ENCODE data around the gene C2CD2. TPM values are rescaled to one million over a fixed set of nuclear protein-coding genes. Genes with fewer than 3 reads are reported as not detected.

Gene C2CD2
- total RNA-seq, 2 experiments from 2014 or later: 8.2 to 8.8 TPM

DNA sequence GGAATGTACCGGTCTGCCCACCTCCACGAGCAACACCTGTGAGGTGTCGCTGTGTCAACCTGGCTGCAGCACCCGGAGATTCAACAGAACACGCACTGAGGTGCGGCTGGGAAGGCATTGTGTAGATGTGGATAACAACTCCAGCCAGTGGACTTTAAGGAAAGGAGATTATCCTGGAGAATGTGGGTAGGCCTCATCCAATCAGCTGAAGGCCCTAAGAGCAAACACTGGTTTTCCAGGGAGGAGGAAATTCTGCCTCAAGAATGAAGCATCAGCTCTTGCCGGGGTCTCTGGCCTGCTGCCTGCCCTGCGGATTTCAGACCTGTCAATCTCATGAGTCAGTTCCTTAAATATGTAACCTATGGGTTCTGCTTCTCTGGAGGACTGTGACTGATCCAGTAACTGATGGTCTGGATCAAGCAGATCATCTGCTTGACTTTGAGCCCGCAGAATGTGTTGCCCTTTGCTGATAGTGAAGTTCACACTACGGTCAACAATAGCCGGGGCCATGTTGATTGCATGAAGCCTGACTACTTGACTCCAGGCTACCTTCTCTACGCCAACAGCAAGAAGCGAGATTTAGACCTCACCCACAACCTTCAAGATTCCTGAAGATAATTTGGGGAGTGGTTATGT lies 58.8 kb downstream of the C2CD2 start:
- Mint-ChIP-seq H3K4me3 (no peak overlapping the region), H3K27me3 (no peaks in the 10 kb centered on the region), H3K27ac (no peak overlapping the region), H3K36me3 (ENCODE audit: low read depth) (no peaks in the 10 kb centered on the region), H3K4me1 (ENCODE audit: low read depth) (peaks cover 22% of the 10 kb centered on the region), H3K9me3 (no peaks in the 10 kb centered on the region)
- intact Hi-C loops (cut with DNase I, micrococcal nuclease): no loop called here
- TF ChIP-seq, protein P1, sequence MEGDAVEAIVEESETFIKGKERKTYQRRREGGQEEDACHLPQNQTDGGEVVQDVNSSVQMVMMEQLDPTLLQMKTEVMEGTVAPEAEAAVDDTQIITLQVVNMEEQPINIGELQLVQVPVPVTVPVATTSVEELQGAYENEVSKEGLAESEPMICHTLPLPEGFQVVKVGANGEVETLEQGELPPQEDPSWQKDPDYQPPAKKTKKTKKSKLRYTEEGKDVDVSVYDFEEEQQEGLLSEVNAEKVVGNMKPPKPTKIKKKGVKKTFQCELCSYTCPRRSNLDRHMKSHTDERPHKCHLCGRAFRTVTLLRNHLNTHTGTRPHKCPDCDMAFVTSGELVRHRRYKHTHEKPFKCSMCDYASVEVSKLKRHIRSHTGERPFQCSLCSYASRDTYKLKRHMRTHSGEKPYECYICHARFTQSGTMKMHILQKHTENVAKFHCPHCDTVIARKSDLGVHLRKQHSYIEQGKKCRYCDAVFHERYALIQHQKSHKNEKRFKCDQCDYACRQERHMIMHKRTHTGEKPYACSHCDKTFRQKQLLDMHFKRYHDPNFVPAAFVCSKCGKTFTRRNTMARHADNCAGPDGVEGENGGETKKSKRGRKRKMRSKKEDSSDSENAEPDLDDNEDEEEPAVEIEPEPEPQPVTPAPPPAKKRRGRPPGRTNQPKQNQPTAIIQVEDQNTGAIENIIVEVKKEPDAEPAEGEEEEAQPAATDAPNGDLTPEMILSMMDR (IDR thresholded peaks at IDR 0.05): no peak
- POLR2A ChIA-PET: interaction anchor here (0.7 to 1.6 kb wide), 4 partner anchors 15 to 632 kb away, joined by 3 to 13 read pairs (median 4); partner anchors contain the start of gene PRDM15
- peaks cover 22% of the 10 kb centered on the region for H3K4me1 ChIP-seq (ENCODE audit: insufficient read depth, low read length)
- no peak for ATAC-seq (ENCODE audit: poor library complexity)
- no peak overlapping the region for H3K4me3 ChIP-seq (ENCODE audit: low read length)
- no peaks in the 10 kb centered on the region for H3K27me3 ChIP-seq (ENCODE audit: control insufficient read depth in 1 of 2, insufficient read depth in 2 of 2, low read length in 2 of 2)
- no peaks in the 10 kb centered on the region for H3K9me3 ChIP-seq (ENCODE audit: control insufficient read depth in 1 of 2, insufficient read depth in 1 of 2, low read length in 2 of 2)
- CTCF ChIA-PET: interaction anchor here (0.6 to 1.2 kb wide), 3 partner anchors 10 to 213 kb away, joined by 3 to 4 read pairs (median 4); no protein-coding TSS in a partner anchor
- no peak for DNase-seq
- no peak overlapping the region for H3K27ac ChIP-seq (ENCODE audit: low read depth in 1 of 2, low read length in 2 of 2)
- peaks cover 2% of the 10 kb centered on the region for H3K36me3 ChIP-seq (ENCODE audit: insufficient read depth, low read length)

DNA sequence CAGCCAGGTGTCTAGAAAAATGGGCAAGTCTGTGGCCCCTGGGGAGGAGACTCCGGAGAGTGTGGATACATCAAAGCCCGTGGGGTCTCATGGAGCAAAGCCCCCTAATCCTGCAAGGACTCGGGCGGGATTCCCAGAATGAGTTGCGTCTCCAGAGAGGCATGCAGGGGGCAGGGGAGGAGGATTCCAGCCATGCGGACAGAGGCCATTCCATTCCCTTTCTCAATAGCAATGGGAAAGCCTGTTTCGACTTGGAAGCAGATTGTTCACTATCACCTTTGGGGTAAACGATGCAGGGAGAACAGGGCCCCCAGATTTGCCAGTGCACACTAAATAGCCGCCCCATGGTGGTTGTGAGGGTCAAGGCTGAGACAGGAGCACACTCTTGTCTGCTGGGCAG lies 59.3 kb downstream of the C2CD2 start:
- no peaks in the 10 kb centered on the region for H3K27me3 ChIP-seq (ENCODE audit: control insufficient read depth in 1 of 2, insufficient read depth in 2 of 2, low read length in 2 of 2)
- intact Hi-C loops (cut with DNase I, micrococcal nuclease): no loop called here
- POLR2A ChIA-PET: no interaction called here
- Mint-ChIP-seq H3K27ac (no peak overlapping the region), H3K36me3 (ENCODE audit: low read depth) (no peaks in the 10 kb centered on the region), H3K27me3 (no peaks in the 10 kb centered on the region), H3K4me3 (no peak overlapping the region), H3K9me3 (no peaks in the 10 kb centered on the region), H3K4me1 (ENCODE audit: low read depth) (peaks cover 19% of the 10 kb centered on the region)
- TF ChIP-seq, protein P1 (IDR thresholded peaks at IDR 0.05): no peak
- no peak for DNase-seq
- no peak overlapping the region for H3K27ac ChIP-seq (ENCODE audit: low read depth in 1 of 2, low read length in 2 of 2)
- H3K36me3 ChIP-seq (ENCODE audit: insufficient read depth, low read length): peaks cover 2% of the 10 kb centered on the region
- peaks cover 17% of the 10 kb centered on the region for H3K4me1 ChIP-seq (ENCODE audit: insufficient read depth, low read length)
- no peaks in the 10 kb centered on the region for H3K9me3 ChIP-seq (ENCODE audit: control insufficient read depth in 1 of 2, insufficient read depth in 1 of 2, low read length in 2 of 2)
- no peak overlapping the region for H3K4me3 ChIP-seq (ENCODE audit: low read length)
- ATAC-seq (ENCODE audit: poor library complexity): no peak
- CTCF ChIA-PET: interaction anchor here (0.6 kb wide), 1 partner anchor 10 kb away, joined by 4 read pairs; no protein-coding TSS in a partner anchor

DNA sequence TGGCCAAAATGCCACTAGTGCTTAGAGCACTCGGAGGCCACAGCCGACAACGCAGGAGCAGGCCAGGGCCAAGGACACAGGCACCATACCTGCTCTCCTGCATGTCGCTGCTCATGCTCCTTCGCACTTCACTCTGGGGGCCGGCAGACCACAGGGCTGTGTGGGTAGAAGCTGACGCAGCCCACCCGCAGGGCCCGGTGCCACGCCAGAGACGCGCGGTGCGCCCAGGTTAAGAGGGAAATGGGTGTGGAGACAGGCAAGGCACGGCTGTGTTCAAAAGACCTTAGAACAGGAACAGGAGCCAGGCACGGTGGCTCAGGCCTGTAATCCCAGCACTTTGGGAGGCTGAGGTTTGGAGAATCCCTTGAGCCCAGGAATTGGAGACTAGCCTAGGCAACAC lies 61.1 kb downstream of the C2CD2 start:
- H3K9me3 Mint-ChIP-seq: no peaks in the 10 kb centered on the region
- no peaks in the 10 kb centered on the region for H3K27me3 ChIP-seq (ENCODE audit: control insufficient read depth in 1 of 2, insufficient read depth in 2 of 2, low read length in 2 of 2)
- H3K27me3 Mint-ChIP-seq: no peaks in the 10 kb centered on the region
- TF ChIP-seq, protein P1 (IDR thresholded peaks at IDR 0.05): no peak
- no peaks in the 10 kb centered on the region for H3K9me3 ChIP-seq (ENCODE audit: control insufficient read depth in 1 of 2, insufficient read depth in 1 of 2, low read length in 2 of 2)
- H3K36me3 ChIP-seq (ENCODE audit: insufficient read depth, low read length): peaks cover 2% of the 10 kb centered on the region
- intact Hi-C loops (cut with DNase I, micrococcal nuclease): no loop called here
- no peaks in the 10 kb centered on the region for H3K36me3 Mint-ChIP-seq (ENCODE audit: low read depth)
- ChIA-PET POLR2A (no interaction called here), CTCF (no interaction called here)
- no peak overlapping the region for H3K4me3 ChIP-seq (ENCODE audit: low read length)
- H3K4me1 ChIP-seq (ENCODE audit: insufficient read depth, low read length): peaks cover 9% of the 10 kb centered on the region
- H3K4me1 Mint-ChIP-seq (ENCODE audit: low read depth): peaks cover 8% of the 10 kb centered on the region
- DNase-seq: no peak
- no peak for ATAC-seq (ENCODE audit: poor library complexity)
- H3K27ac ChIP-seq (ENCODE audit: low read depth in 1 of 2, low read length in 2 of 2): no peak overlapping the region
- no peak overlapping the region for H3K4me3 Mint-ChIP-seq
- H3K27ac Mint-ChIP-seq: no peak overlapping the region
